Mammary epithelial cell (primary cell): ENCODE measurements around the gene MIEF2.

ENCODE experiments used
- EZH2 ChIP-seq: IDR thresholded peaks from 2 replicates; pipeline ENCODE4 v1.6.1; 2012; ENCODE audit warnings: low read length, inconsistent platforms, borderline replicate concordance
- TF ChIP-seq, protein P1 (sequence below), 2 donors: IDR thresholded peaks in 1 of 2; conservative IDR thresholded peaks in 1 of 2; 2 replicates each; pipeline ENCODE4 v1.5.1; 2011 to 2012; ENCODE audit warnings: inconsistent platforms in 2 of 2, low read length in 2 of 2, mild to moderate bottlenecking in 2 of 2, control low read depth in 1 of 2, low read depth in 1 of 2; ENCODE audit not compliant: insufficient read depth in 1 of 2; ENCODE audit errors: extremely low read depth in 1 of 2

GRCh38 chr17:18285296-18285695 lies 24.8 kb downstream of the MIEF2 start:
- TF ChIP-seq, protein P1, sequence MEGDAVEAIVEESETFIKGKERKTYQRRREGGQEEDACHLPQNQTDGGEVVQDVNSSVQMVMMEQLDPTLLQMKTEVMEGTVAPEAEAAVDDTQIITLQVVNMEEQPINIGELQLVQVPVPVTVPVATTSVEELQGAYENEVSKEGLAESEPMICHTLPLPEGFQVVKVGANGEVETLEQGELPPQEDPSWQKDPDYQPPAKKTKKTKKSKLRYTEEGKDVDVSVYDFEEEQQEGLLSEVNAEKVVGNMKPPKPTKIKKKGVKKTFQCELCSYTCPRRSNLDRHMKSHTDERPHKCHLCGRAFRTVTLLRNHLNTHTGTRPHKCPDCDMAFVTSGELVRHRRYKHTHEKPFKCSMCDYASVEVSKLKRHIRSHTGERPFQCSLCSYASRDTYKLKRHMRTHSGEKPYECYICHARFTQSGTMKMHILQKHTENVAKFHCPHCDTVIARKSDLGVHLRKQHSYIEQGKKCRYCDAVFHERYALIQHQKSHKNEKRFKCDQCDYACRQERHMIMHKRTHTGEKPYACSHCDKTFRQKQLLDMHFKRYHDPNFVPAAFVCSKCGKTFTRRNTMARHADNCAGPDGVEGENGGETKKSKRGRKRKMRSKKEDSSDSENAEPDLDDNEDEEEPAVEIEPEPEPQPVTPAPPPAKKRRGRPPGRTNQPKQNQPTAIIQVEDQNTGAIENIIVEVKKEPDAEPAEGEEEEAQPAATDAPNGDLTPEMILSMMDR (conservative IDR thresholded peaks at IDR 0.05 in 1 of 2, IDR thresholded peaks at IDR 0.05 in 1 of 2; ENCODE audit: extremely low read depth in 1 of 2, insufficient read depth in 1 of 2, low read depth in 1 of 2, low read length in 2 of 2): no peak
- no peak for TF ChIP-seq EZH2
